SJSA1 (cell line): ENCODE data around the gene OGT. TPM values are rescaled to one million over a fixed set of nuclear protein-coding genes. Genes with fewer than 3 reads are reported as not detected.
"Not testable (repeated sequence)": the region's sequence is repeated elsewhere in the genome, so short reads cannot be mapped to it uniquely, and the experiment has no call there.

Source experiments
- DNase-seq, 2 experiments: peaks; one replicate each; pipeline ENCODE4 v3.0.0-alpha.2; 2015 to 2020; ENCODE audit warnings: low spot score in 2 of 2, low read depth in 1 of 2
- H3K27ac ChIP-seq: fragments of 250-450 bp; sonication (Bioruptor Pico); 2 replicates; pipeline ENCODE4 v1.5.1; 2020; ENCODE audit warnings: mild to moderate bottlenecking, moderate library complexity
- H3K27me3 ChIP-seq: fragments of 250-450 bp; sonication (Bioruptor Pico); replicated peaks from 2 replicates; pipeline ENCODE4 v1.5.1; 2020; ENCODE audit warnings: mild to moderate bottlenecking, moderate library complexity
- H3K36me3 ChIP-seq: fragments of 250-450 bp; sonication (Bioruptor Pico); 2 replicates; pipeline ENCODE4 v1.5.1; 2020; ENCODE audit warnings: mild to moderate bottlenecking
- H3K4me1 ChIP-seq: fragments of 250-450 bp; sonication (Bioruptor Pico); replicated peaks from 2 replicates; pipeline ENCODE4 v1.6.1; 2021; ENCODE audit warnings: mild to moderate bottlenecking
- H3K4me3 ChIP-seq: fragments of 250-450 bp; sonication (Bioruptor Pico); 2 replicates; pipeline ENCODE4 v1.5.1; 2020; ENCODE audit warnings: mild to moderate bottlenecking
- H3K9me3 ChIP-seq: fragments of 250-450 bp; sonication (Bioruptor Pico); replicated peaks from 2 replicates; pipeline ENCODE4 v1.5.1; 2020; ENCODE audit warnings: mild to moderate bottlenecking
- total RNA-seq: library from RNA; depleted of rRNA; stranded (reverse); fragments of >200 nt; shearing (Covaris generic); gene quantifications from 2 replicates; pipeline ENCODE4 v1.2.3, GENCODE V29; 2014

Gene OGT
- total RNA-seq, 1 experiment from 2014 or later, result 46.8 TPM

- Histone ChIP-seq H3K4me1 (no peaks in the 10 kb centered on the region), H3K36me3 (peaks cover 9% of the 10 kb centered on the region; the same call in 1 of the 2 replicates), H3K9me3 (no peaks in the 10 kb centered on the region), H3K4me3 (no peak overlapping the region), H3K27me3 (no peaks in the 10 kb centered on the region), H3K27ac (no peak overlapping the region)
- no peak for DNase-seq
These were observed 47.1 kb downstream of the OGT start for GRCh38 chrX:71579990-71580380.

- Histone ChIP-seq H3K9me3 (no peaks in the 10 kb centered on the region), H3K4me1 (no peaks in the 10 kb centered on the region), H3K4me3 (no peak overlapping the region)
These were observed 48.3 kb downstream of the OGT start for GRCh38 chrX:71581210-71581609.

GRCh38 chrX:71586929-71587328 is 54.0 kb downstream of the OGT start:
- H3K27ac ChIP-seq, result no peak overlapping the region
- no peak overlapping the region for H3K4me3 ChIP-seq
- no peak for DNase-seq
- no peaks in the 10 kb centered on the region for H3K4me1 ChIP-seq
- H3K9me3 ChIP-seq, result no peaks in the 10 kb centered on the region
- no peaks in the 10 kb centered on the region for H3K27me3 ChIP-seq
- H3K36me3 ChIP-seq, result no peaks in the 10 kb centered on the region

More at GRCh38 chrX:71581210-71581609, 48.3 kb downstream of the OGT start:
- DNase-seq, result no peak
- Histone ChIP-seq H3K36me3 (peaks cover 4% of the 10 kb centered on the region; the same call in 1 of the 2 replicates), H3K27ac (no peak overlapping the region), H3K27me3 (no peaks in the 10 kb centered on the region)

- not testable (repeated sequence) for DNase-seq, H3K4me3 ChIP-seq, H3K36me3 ChIP-seq, H3K4me1 ChIP-seq, H3K27ac ChIP-seq, H3K9me3 ChIP-seq, H3K27me3 ChIP-seq
These were observed 60.3 kb downstream of the OGT start for GRCh38 chrX:71593210-71593609.

- H3K4me1 ChIP-seq, result no peaks in the 10 kb centered on the region
- H3K36me3 ChIP-seq, result peaks cover 4% of the 10 kb centered on the region; the same call in 1 of the 2 replicates
- no peak overlapping the region for H3K27ac ChIP-seq
- H3K27me3 ChIP-seq, result no peaks in the 10 kb centered on the region
- DNase-seq, result no peak
- H3K4me3 ChIP-seq, result no peak overlapping the region
- H3K9me3 ChIP-seq, result no peaks in the 10 kb centered on the region
These were observed 67.1 kb downstream of the OGT start for GRCh38 chrX:71599965-71600364.

GRCh38 chrX:71603618-71604017 is 70.7 kb downstream of the OGT start:
- H3K4me1 ChIP-seq, result no peaks in the 10 kb centered on the region
- no peak for DNase-seq
- H3K9me3 ChIP-seq, result no peaks in the 10 kb centered on the region
- no peak overlapping the region for H3K4me3 ChIP-seq
- H3K27me3 ChIP-seq, result no peaks in the 10 kb centered on the region
- H3K36me3 ChIP-seq, result peaks cover 4% of the 10 kb centered on the region; the same call in 1 of the 2 replicates
- no peak overlapping the region for H3K27ac ChIP-seq

GRCh38 chrX:71604141-71604540 is 71.2 kb downstream of the OGT start:
- no peak overlapping the region for H3K4me3 ChIP-seq
- no peak overlapping the region for H3K27ac ChIP-seq

GRCh38 chrX:71604796-71605568 is 72.1 kb downstream of the OGT start:
- Histone ChIP-seq H3K36me3 (peaks cover 8% of the 10 kb centered on the region; the same call in 1 of the 2 replicates), H3K27me3 (no peaks in the 10 kb centered on the region), H3K27ac (no peak overlapping the region), H3K4me1 (no peaks in the 10 kb centered on the region), H3K9me3 (no peaks in the 10 kb centered on the region), H3K4me3 (no peak overlapping the region)
- DNase-seq, result no peak

More at GRCh38 chrX:71604141-71604540, 71.2 kb downstream of the OGT start:
- Histone ChIP-seq H3K27me3 (no peaks in the 10 kb centered on the region), H3K36me3 (peaks cover 7% of the 10 kb centered on the region; the same call in 1 of the 2 replicates), H3K4me1 (no peaks in the 10 kb centered on the region), H3K9me3 (no peaks in the 10 kb centered on the region)
- no peak for DNase-seq

GRCh38 chrX:71606536-71607216 is 73.8 kb downstream of the OGT start:
- H3K4me1 ChIP-seq, result no peaks in the 10 kb centered on the region
- H3K36me3 ChIP-seq, result peaks cover 8% of the 10 kb centered on the region; the same call in 1 of the 2 replicates
- no peaks in the 10 kb centered on the region for H3K27me3 ChIP-seq
- no peak overlapping the region for H3K27ac ChIP-seq
- H3K4me3 ChIP-seq, result no peak overlapping the region
- no peak for DNase-seq
- no peaks in the 10 kb centered on the region for H3K9me3 ChIP-seq

GRCh38 chrX:71607488-71607887 is 74.6 kb downstream of the OGT start:
- H3K27ac ChIP-seq, result no peak overlapping the region
- DNase-seq, result no peak
- H3K36me3 ChIP-seq, result peaks cover 8% of the 10 kb centered on the region; the same call in 1 of the 2 replicates
- no peaks in the 10 kb centered on the region for H3K27me3 ChIP-seq
- no peaks in the 10 kb centered on the region for H3K9me3 ChIP-seq
- no peaks in the 10 kb centered on the region for H3K4me1 ChIP-seq
- no peak overlapping the region for H3K4me3 ChIP-seq

GRCh38 chrX:71609095-71609750 is 76.3 kb downstream of the OGT start:
- H3K4me3 ChIP-seq, result no peak overlapping the region
- H3K9me3 ChIP-seq, result no peaks in the 10 kb centered on the region
- no peaks in the 10 kb centered on the region for H3K4me1 ChIP-seq
- no peak for DNase-seq
- H3K27me3 ChIP-seq, result no peaks in the 10 kb centered on the region
- 0 out of 2 replicates have a peak, but pooled peaks cover 4% of the 10 kb centered on the region for H3K36me3 ChIP-seq
- H3K27ac ChIP-seq, result no peak overlapping the region

- H3K36me3 ChIP-seq, H3K4me1 ChIP-seq, H3K27ac ChIP-seq, DNase-seq, H3K27me3 ChIP-seq, H3K9me3 ChIP-seq, H3K4me3 ChIP-seq: not testable (repeated sequence)
These were observed 78.8 kb downstream of the OGT start for GRCh38 chrX:71611736-71612135.

GRCh38 chrX:71612256-71612655 is 79.4 kb downstream of the OGT start:
- DNase-seq, result no peak
- Histone ChIP-seq H3K9me3 (no peaks in the 10 kb centered on the region), H3K4me3 (no peak overlapping the region), H3K36me3 (0 out of 2 replicates have a peak, but pooled peaks cover 4% of the 10 kb centered on the region), H3K4me1 (no peaks in the 10 kb centered on the region), H3K27me3 (no peaks in the 10 kb centered on the region), H3K27ac (no peak overlapping the region)

- Histone ChIP-seq H3K9me3 (no peaks in the 10 kb centered on the region), H3K36me3 (no peaks in the 10 kb centered on the region), H3K27me3 (no peaks in the 10 kb centered on the region), H3K4me3 (no peak overlapping the region), H3K27ac (no peak overlapping the region), H3K4me1 (no peaks in the 10 kb centered on the region)
- DNase-seq, result no peak
These were observed 82.2 kb downstream of the OGT start for GRCh38 chrX:71615056-71615455.
